HepG2 (cell line): ENCODE data around the gene STRBP.

Source experiments
- ATF2 ChIP-seq: sonication (generic); formaldehyde crosslinking; IDR thresholded peaks from 2 replicates; pipeline ENCODE4 v1.4.0; 2020; ENCODE audit warnings: missing genetic modification reagents
- CREB1 ChIP-seq, 2 experiments: fragments of 450-650 bp in 1 of 2; IDR thresholded peaks; 2 replicates each; pipeline ENCODE4 v1.6.1; 2016 to 2017; ENCODE audit warnings: control low read depth in 1 of 2, mild to moderate bottlenecking in 1 of 2, missing compliant biosample characterization in 1 of 2, missing genetic modification characterization in 1 of 2
- EHMT2 ChIP-seq: fragments of 200-600 bp; sonication (generic); IDR thresholded peaks from 2 replicates; pipeline ENCODE4 v1.7.0; 2017; ENCODE audit warnings: antibody characterized with exemption, low read depth, low read length, borderline replicate concordance
- FOXA1 ChIP-seq, 2 experiments: fragments of 450-650 bp in 1 of 2; sonication (generic) in 1 of 2; formaldehyde crosslinking in 1 of 2; IDR thresholded peaks; 2 replicates each; pipeline versions ENCODE4 v1.4.0 to v1.6.1; 2016 to 2020; ENCODE audit warnings: missing genetic modification reagents in 1 of 2
- JARID2 ChIP-seq: sonication (generic); formaldehyde crosslinking; IDR thresholded peaks from 2 replicates; pipeline ENCODE4 v1.8.1; 2023; ENCODE audit warnings: missing genetic modification reagents, inconsistent platforms; ENCODE audit not compliant: insufficient replicate concordance
- KLF6 ChIP-seq: IDR thresholded peaks from 2 replicates; pipeline ENCODE4 v1.8.0; 2016; ENCODE audit warnings: missing biosample characterization, missing genetic modification reagents
- ZBTB26 ChIP-seq: IDR thresholded peaks from 2 replicates; pipeline ENCODE4 v1.6.1; 2016; ENCODE audit warnings: missing compliant biosample characterization, missing genetic modification reagents, borderline replicate concordance
- ZNF143 ChIP-seq: sonication (generic); formaldehyde crosslinking; IDR thresholded peaks from 2 replicates; pipeline ENCODE4 v1.4.0; 2020; ENCODE audit warnings: missing genetic modification reagents
- ZNF30 ChIP-seq: sonication (generic); formaldehyde crosslinking; IDR thresholded peaks from 2 replicates; pipeline ENCODE4 v1.5.0; 2020; ENCODE audit warnings: mild to moderate bottlenecking, missing genetic modification reagents
- ZNF530 ChIP-seq: sonication (generic); formaldehyde crosslinking; IDR thresholded peaks from 2 replicates; pipeline ENCODE4 v1.5.0; 2020; ENCODE audit warnings: low read depth, mild to moderate bottlenecking, missing genetic modification reagents
- ZNF891 ChIP-seq: sonication (generic); formaldehyde crosslinking; IDR thresholded peaks from 2 replicates; pipeline ENCODE4 v1.5.0; 2020; ENCODE audit warnings: mild to moderate bottlenecking, missing genetic modification reagents

GRCh38 chr9:123283048-123283408, 14.6 kb upstream of the STRBP start:
- TF ChIP-seq KLF6 (CRISPR knock-in tag) (no peak), CREB1 (IDR thresholded peaks at IDR 0.05) (no peak), CREB1 (CRISPR knock-in tag; IDR thresholded peaks at IDR 0.05) (no peak), JARID2 (no peak), FOXA1 (IDR thresholded peaks at IDR 0.05) (no peak), FOXA1 (CRISPR knock-in tag; IDR thresholded peaks at IDR 0.05) (no peak), ZBTB26 (CRISPR knock-in tag) (no peak), ATF2 (no peak), ZNF891 (no peak), ZNF30 (CRISPR knock-in tag) (no peak), ZNF143 (CRISPR knock-in tag) (no peak), EHMT2 (no peak), ZNF530 (CRISPR knock-in tag) (no peak)
